Right lobe of liver (tissue), 4 donors: ENCODE results near the gene PCDHGC4.

Experiments used
- POLR2A ChIP-seq: fragments of 450-650 bp; IDR thresholded peaks from one replicate; pipeline ENCODE4 v1.6.1; 2017; ENCODE audit warnings: antibody characterized with exemption, mild to moderate bottlenecking
- TF ChIP-seq, protein P1 (sequence below), 4 donors: fragments of 200-600 bp in 3 of 4; fragments of 450-650 bp in 1 of 4; IDR thresholded peaks; one replicate each; pipeline versions ENCODE4 v1.5.1 to v1.8.0; 2016 to 2022; ENCODE audit warnings: antibody characterized with exemption in 4 of 4, mild to moderate bottlenecking in 2 of 4
- donor health status: DM: no; HTN: no; CAD: no.
- donor health status: DM: no; HTN: no; CAD: no.
- donor health status: DM: no; HTN: yes; CAD: no.

DNA sequence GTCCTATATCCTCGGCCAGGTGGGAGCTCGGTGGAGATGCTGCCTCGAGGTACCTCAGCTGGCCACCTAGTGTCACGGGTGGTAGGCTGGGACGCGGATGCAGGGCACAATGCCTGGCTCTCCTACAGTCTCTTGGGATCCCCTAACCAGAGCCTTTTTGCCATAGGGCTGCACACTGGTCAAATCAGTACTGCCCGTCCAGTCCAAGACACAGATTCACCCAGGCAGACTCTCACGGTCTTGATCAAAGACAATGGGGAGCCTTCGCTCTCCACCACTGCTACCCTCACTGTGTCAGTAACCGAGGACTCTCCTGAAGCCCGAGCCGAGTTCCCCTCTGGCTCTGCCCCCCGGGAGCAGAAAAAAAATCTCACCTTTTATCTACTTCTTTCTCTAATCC lies 7.0 kb upstream of the PCDHGC4 start:
- TF ChIP-seq, protein P1, sequence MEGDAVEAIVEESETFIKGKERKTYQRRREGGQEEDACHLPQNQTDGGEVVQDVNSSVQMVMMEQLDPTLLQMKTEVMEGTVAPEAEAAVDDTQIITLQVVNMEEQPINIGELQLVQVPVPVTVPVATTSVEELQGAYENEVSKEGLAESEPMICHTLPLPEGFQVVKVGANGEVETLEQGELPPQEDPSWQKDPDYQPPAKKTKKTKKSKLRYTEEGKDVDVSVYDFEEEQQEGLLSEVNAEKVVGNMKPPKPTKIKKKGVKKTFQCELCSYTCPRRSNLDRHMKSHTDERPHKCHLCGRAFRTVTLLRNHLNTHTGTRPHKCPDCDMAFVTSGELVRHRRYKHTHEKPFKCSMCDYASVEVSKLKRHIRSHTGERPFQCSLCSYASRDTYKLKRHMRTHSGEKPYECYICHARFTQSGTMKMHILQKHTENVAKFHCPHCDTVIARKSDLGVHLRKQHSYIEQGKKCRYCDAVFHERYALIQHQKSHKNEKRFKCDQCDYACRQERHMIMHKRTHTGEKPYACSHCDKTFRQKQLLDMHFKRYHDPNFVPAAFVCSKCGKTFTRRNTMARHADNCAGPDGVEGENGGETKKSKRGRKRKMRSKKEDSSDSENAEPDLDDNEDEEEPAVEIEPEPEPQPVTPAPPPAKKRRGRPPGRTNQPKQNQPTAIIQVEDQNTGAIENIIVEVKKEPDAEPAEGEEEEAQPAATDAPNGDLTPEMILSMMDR (IDR thresholded peaks at IDR 0.05), result no peak
- TF ChIP-seq POLR2A, result no peak
